Ovary (tissue), 3 donors: ENCODE results near the gene OR6C2.

Experiments used
- POLR2A ChIP-seq: fragments of 450-650 bp; IDR thresholded peaks from one replicate; pipeline ENCODE4 v1.6.1; 2017; ENCODE audit warnings: antibody characterized with exemption, mild to moderate bottlenecking, moderate library complexity
- TF ChIP-seq, protein P1 (sequence below), 3 donors: fragments of 450-650 bp in 2 of 3; fragments of 200-600 bp in 1 of 3; IDR thresholded peaks; one replicate each; pipeline versions ENCODE4 v1.5.1 to v1.8.0; 2016 to 2022; ENCODE audit warnings: antibody characterized with exemption in 3 of 3, mild to moderate bottlenecking in 1 of 3
- donor health status: DM: no; HTN: no; CAD: no.

DNA sequence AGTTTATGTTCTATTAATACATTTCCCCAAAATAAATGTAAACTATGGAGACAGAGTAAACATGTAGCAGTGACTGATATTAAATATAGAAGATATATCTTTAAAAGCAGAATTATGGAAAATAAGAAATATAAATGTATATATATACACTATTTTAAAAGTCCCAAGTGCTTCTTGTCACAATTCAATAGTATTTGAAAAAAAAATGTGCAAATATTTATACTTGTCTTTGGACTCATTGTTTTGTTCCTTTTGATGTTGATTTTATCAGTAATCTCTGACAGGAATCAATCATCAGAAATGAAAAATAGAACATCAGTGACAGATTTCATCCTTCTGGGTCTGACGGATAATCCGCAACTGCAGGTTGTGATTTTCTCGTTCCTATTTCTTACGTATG is 17.9 kb upstream of the OR6C2 start, which contains the start of gene OR6C76:
- TF ChIP-seq POLR2A, result no peak
- TF ChIP-seq, protein P1, sequence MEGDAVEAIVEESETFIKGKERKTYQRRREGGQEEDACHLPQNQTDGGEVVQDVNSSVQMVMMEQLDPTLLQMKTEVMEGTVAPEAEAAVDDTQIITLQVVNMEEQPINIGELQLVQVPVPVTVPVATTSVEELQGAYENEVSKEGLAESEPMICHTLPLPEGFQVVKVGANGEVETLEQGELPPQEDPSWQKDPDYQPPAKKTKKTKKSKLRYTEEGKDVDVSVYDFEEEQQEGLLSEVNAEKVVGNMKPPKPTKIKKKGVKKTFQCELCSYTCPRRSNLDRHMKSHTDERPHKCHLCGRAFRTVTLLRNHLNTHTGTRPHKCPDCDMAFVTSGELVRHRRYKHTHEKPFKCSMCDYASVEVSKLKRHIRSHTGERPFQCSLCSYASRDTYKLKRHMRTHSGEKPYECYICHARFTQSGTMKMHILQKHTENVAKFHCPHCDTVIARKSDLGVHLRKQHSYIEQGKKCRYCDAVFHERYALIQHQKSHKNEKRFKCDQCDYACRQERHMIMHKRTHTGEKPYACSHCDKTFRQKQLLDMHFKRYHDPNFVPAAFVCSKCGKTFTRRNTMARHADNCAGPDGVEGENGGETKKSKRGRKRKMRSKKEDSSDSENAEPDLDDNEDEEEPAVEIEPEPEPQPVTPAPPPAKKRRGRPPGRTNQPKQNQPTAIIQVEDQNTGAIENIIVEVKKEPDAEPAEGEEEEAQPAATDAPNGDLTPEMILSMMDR (IDR thresholded peaks at IDR 0.05), result no peak
